Renal cortical epithelial cell (primary cell): ENCODE measurements around the gene FYCO1. TPM values are rescaled to one million over a fixed set of nuclear protein-coding genes. Genes with fewer than 3 reads are reported as not detected.
A peak's percentile ranks its signal among the peaks of the same experiment; 100 is the strongest.

Experiments
- DNase-seq: peaks from one replicate; pipeline ENCODE4 v3.0.0-alpha.2; 2011; ENCODE audit warnings: low read depth
- total RNA-seq: library from RNA; depleted of rRNA; stranded (reverse); fragments of >200 nt; gene quantifications from 2 replicates; pipeline ENCODE4 v1.2.3, GENCODE V29; 2014

Gene FYCO1
- total RNA-seq, 1 donor from 2014 or later, result 46.2 TPM

- DNase-seq, result no peak
Observed at GRCh38 chr3:45984331-45985312, 11.0 kb downstream of the FYCO1 start.

- no peak for DNase-seq
Observed at GRCh38 chr3:45983770-45984169, 11.9 kb downstream of the FYCO1 start.

GRCh38 chr3:45981346-45982074 lies 14.1 kb downstream of the FYCO1 start:
- peak; percentile 91 for DNase-seq

GRCh38 chr3:45980819-45981218 lies 14.8 kb downstream of the FYCO1 start:
- DNase-seq, result no peak

GRCh38 chr3:45980229-45980813 lies 15.3 kb downstream of the FYCO1 start:
- no peak for DNase-seq

GRCh38 chr3:45979378-45979777 lies 16.2 kb downstream of the FYCO1 start:
- DNase-seq, result no peak

GRCh38 chr3:45978006-45978761 lies 17.4 kb downstream of the FYCO1 start:
- DNase-seq, result no peak

- DNase-seq, result no peak
Observed at GRCh38 chr3:45976191-45977091, 19.2 kb downstream of the FYCO1 start.

- no peak for DNase-seq
Observed at GRCh38 chr3:45975686-45976085, 19.9 kb downstream of the FYCO1 start.

- DNase-seq, result no peak
Observed at GRCh38 chr3:45974686-45975085, 20.9 kb downstream of the FYCO1 start.

- peak; percentile 98 for DNase-seq
Observed at GRCh38 chr3:45972534-45973402, 22.9 kb downstream of the FYCO1 start.

GRCh38 chr3:45969953-45970352 lies 25.7 kb downstream of the FYCO1 start:
- no peak for DNase-seq

- DNase-seq, result no peak
Observed at GRCh38 chr3:45969116-45969515, 26.5 kb downstream of the FYCO1 start.

- DNase-seq, result no peak
Observed at GRCh38 chr3:45968706-45969105, 26.9 kb downstream of the FYCO1 start.

GRCh38 chr3:45968149-45968548 lies 27.5 kb downstream of the FYCO1 start:
- no peak for DNase-seq

GRCh38 chr3:45967724-45968123 lies 27.9 kb downstream of the FYCO1 start:
- DNase-seq, result no peak

GRCh38 chr3:45966950-45967640 lies 28.5 kb downstream of the FYCO1 start:
- no peak for DNase-seq

- no peak for DNase-seq
Observed at GRCh38 chr3:45966371-45966791, 29.2 kb downstream of the FYCO1 start.

- no peak for DNase-seq
Observed at GRCh38 chr3:45965653-45966052, 30.0 kb downstream of the FYCO1 start.
